AG04450 (cell line): ENCODE measurements around the gene COL5A1. TPM values are rescaled to one million over a fixed set of nuclear protein-coding genes. Genes with fewer than 3 reads are reported as not detected.

Experiments
- CTCF ChIA-PET: fragments of 300-600, 350-600 bp; formaldehyde crosslinking; extraction: SDS; loops from one replicate; lab custom pipeline; 2022; ENCODE audit warnings: antibody characterized with exemption, inconsistent platforms; lab: Charles Lee
- POLR2A ChIA-PET: fragments of 350-600 bp; formaldehyde crosslinking; extraction: SDS; loops from one replicate; lab custom pipeline; 2021; ENCODE audit warnings: antibody characterized with exemption, inconsistent platforms; lab: Yijun Ruan, JAX
- DNase-seq: peaks from one replicate; pipeline ENCODE4 v3.0.0-alpha.2; 2011; ENCODE audit warnings: low read depth, low spot score
- H3K27ac ChIP-seq: one replicate; pipeline ENCODE4 v1.5.1; 2012; ENCODE audit warnings: low read depth, low read length, control low read depth
- H3K27me3 ChIP-seq: one replicate; pipeline ENCODE4 v1.6.0; 2012; ENCODE audit warnings: low read length; ENCODE audit not compliant: control insufficient read depth, insufficient read depth
- H3K4me3 ChIP-seq: 2 replicates; pipeline ENCODE4 v1.5.1; 2011; ENCODE audit warnings: mild to moderate bottlenecking, low read depth, low read length, control low read depth
- H3K9me3 ChIP-seq: 2 replicates; pipeline ENCODE4 v1.5.1; 2012; ENCODE audit warnings: low read length; ENCODE audit not compliant: control insufficient read depth, insufficient read depth
- CTCF ChIP-seq: IDR thresholded peaks from 2 replicates; pipeline ENCODE4 v1.5.1; 2011; ENCODE audit warnings: low read depth, low read length, control low read depth, inconsistent platforms
- polyA plus RNA-seq: library from polyadenylated mRNA; depleted of rRNA; stranded (reverse); fragments of >200 nt; gene quantifications from 2 replicates; pipeline ENCODE4 v1.2.3, GENCODE V29; 2011

Gene COL5A1
- polyA plus RNA-seq, 1 experiment: 73.3 TPM

GRCh38 chr9:134685784-134686183 lies 44.2 kb downstream of the COL5A1 start:
- H3K27ac ChIP-seq: no peak overlapping the region
- ChIA-PET POLR2A (no interaction called here), CTCF (interaction anchor here (8.7 kb wide), 1 partner anchor 236 kb away, joined by 68 read pairs; no protein-coding TSS in a partner anchor)
- no peak for TF ChIP-seq CTCF
- H3K9me3 ChIP-seq: no peaks in the 10 kb centered on the region; the same call in 1 of the 2 replicates
- no peak for DNase-seq
- no peaks in the 10 kb centered on the region for H3K27me3 ChIP-seq
- no peak overlapping the region for H3K4me3 ChIP-seq

GRCh38 chr9:134686896-134687295 lies 45.3 kb downstream of the COL5A1 start:
- no peak for DNase-seq
- Histone ChIP-seq H3K4me3 (no peak overlapping the region), H3K27me3 (no peaks in the 10 kb centered on the region), H3K27ac (no peak overlapping the region), H3K9me3 (no peaks in the 10 kb centered on the region; the same call in 1 of the 2 replicates)
- ChIA-PET CTCF (interaction anchor here (1.0 to 8.7 kb wide), 2 partner anchors 17 to 237 kb away, joined by 4 to 68 read pairs; no protein-coding TSS in a partner anchor), POLR2A (no interaction called here)
- TF ChIP-seq CTCF: no peak

- POLR2A ChIA-PET: no interaction called here
- H3K27me3 ChIP-seq: no peaks in the 10 kb centered on the region
- CTCF ChIA-PET: interaction anchor here (1.0 to 8.7 kb wide), 3 partner anchors 10 to 238 kb away, joined by 4 to 68 read pairs (median 5); no protein-coding TSS in a partner anchor
- no peak for TF ChIP-seq CTCF
- no peak for DNase-seq
- H3K27ac ChIP-seq: no peak overlapping the region
- no peak overlapping the region for H3K4me3 ChIP-seq
- no peaks in the 10 kb centered on the region; the same call in 1 of the 2 replicates for H3K9me3 ChIP-seq
These were observed 46.0 kb downstream of the COL5A1 start for GRCh38 chr9:134687556-134687955.

GRCh38 chr9:134688231-134688630 lies 46.6 kb downstream of the COL5A1 start:
- Histone ChIP-seq H3K4me3 (no peak overlapping the region), H3K27me3 (no peaks in the 10 kb centered on the region), H3K27ac (no peak overlapping the region), H3K9me3 (no peaks in the 10 kb centered on the region; the same call in 1 of the 2 replicates)
- CTCF ChIA-PET: interaction anchor here (0.6 to 8.7 kb wide), 4 partner anchors 9 to 238 kb away, joined by 3 to 68 read pairs (median 4); no protein-coding TSS in a partner anchor
- no peak for TF ChIP-seq CTCF
- POLR2A ChIA-PET: interaction anchor here (0.5 to 0.6 kb wide), 2 partner anchors 134 to 200 kb away, joined by 3 read pairs; no protein-coding TSS in a partner anchor
- no peak for DNase-seq

- no peak for DNase-seq
- Histone ChIP-seq H3K27me3 (no peaks in the 10 kb centered on the region), H3K4me3 (no peak overlapping the region), H3K9me3 (no peaks in the 10 kb centered on the region; the same call in 1 of the 2 replicates), H3K27ac (no peak overlapping the region)
- TF ChIP-seq CTCF: no peak
- POLR2A ChIA-PET: interaction anchor here (0.5 to 0.6 kb wide), 2 partner anchors 134 to 201 kb away, joined by 3 read pairs; no protein-coding TSS in a partner anchor
- CTCF ChIA-PET: interaction anchor here (0.6 to 8.7 kb wide), 24 partner anchors 8 to 558 kb away, joined by 3 to 68 read pairs (median 5); no protein-coding TSS in a partner anchor
These were observed 47.2 kb downstream of the COL5A1 start for GRCh38 chr9:134688661-134689320.
